Hepatocyte (in vitro differentiated cells): ENCODE measurements around the gene KDM1A.

Source experiments
- EZH2 ChIP-seq: fragments of 200-600 bp; sonication (generic); IDR thresholded peaks from 2 replicates; pipeline ENCODE4 v1.6.1; 2016; ENCODE audit warnings: antibody characterized with exemption, mild to moderate bottlenecking, borderline replicate concordance
- EZH2phosphoT487 ChIP-seq: fragments of 200-600 bp; sonication (generic); IDR thresholded peaks from one replicate; pipeline ENCODE4 v1.6.1; 2018; ENCODE audit warnings: antibody characterized with exemption, mild to moderate bottlenecking, low read depth, moderate library complexity; ENCODE audit not compliant: unreplicated experiment, severe bottlenecking
- TF ChIP-seq, protein P1 (sequence below): fragments of 200-600 bp; sonication (generic); IDR thresholded peaks from 2 replicates; pipeline ENCODE4 v1.5.1; 2016; ENCODE audit warnings: antibody characterized with exemption, mild to moderate bottlenecking; ENCODE audit not compliant: poor library complexity

GRCh38 chr1:23123528-23123927, 104.3 kb downstream of the KDM1A start:
- TF ChIP-seq, protein P1, sequence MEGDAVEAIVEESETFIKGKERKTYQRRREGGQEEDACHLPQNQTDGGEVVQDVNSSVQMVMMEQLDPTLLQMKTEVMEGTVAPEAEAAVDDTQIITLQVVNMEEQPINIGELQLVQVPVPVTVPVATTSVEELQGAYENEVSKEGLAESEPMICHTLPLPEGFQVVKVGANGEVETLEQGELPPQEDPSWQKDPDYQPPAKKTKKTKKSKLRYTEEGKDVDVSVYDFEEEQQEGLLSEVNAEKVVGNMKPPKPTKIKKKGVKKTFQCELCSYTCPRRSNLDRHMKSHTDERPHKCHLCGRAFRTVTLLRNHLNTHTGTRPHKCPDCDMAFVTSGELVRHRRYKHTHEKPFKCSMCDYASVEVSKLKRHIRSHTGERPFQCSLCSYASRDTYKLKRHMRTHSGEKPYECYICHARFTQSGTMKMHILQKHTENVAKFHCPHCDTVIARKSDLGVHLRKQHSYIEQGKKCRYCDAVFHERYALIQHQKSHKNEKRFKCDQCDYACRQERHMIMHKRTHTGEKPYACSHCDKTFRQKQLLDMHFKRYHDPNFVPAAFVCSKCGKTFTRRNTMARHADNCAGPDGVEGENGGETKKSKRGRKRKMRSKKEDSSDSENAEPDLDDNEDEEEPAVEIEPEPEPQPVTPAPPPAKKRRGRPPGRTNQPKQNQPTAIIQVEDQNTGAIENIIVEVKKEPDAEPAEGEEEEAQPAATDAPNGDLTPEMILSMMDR: no peak
- no peak for TF ChIP-seq EZH2
- no peak for TF ChIP-seq EZH2phosphoT487
